HepG2 (cell line): ENCODE measurements around the gene RIPK3. TPM values are rescaled to one million over a fixed set of nuclear protein-coding genes. Genes with fewer than 3 reads are reported as not detected.

ENCODE experiments used
- CREM ChIP-seq, 2 experiments: sonication (generic) in 1 of 2; formaldehyde crosslinking in 1 of 2; IDR thresholded peaks; 2 replicates each; pipeline versions ENCODE4 v1.4.0 to v1.6.1; 2016 to 2020; ENCODE audit warnings: antibody characterized with exemption in 1 of 2, mild to moderate bottlenecking in 1 of 2, missing genetic modification reagents in 1 of 2
- HHEX ChIP-seq: IDR thresholded peaks from 2 replicates; pipeline ENCODE4 v1.6.1; 2016; ENCODE audit warnings: control low read depth
- HNRNPK ChIP-seq: fragments of 200-400 bp; formaldehyde crosslinking; IDR thresholded peaks from 2 replicates; pipeline ENCODE4 v1.6.1; 2018; ENCODE audit warnings: low read length, low read depth, moderate library complexity, mild to moderate bottlenecking; ENCODE audit not compliant: poor library complexity, severe bottlenecking
- MAFG ChIP-seq: sonication (generic); formaldehyde crosslinking; IDR thresholded peaks from 2 replicates; pipeline ENCODE4 v1.5.1; 2020; ENCODE audit warnings: mild to moderate bottlenecking, missing genetic modification reagents
- MAFK ChIP-seq, 2 experiments: IDR thresholded peaks in 1 of 2; conservative IDR thresholded peaks in 1 of 2; 2 replicates each; pipeline ENCODE4 v1.6.1; 2011; ENCODE audit warnings: improper control_type of control experiment in 2 of 2, low read length in 2 of 2
- MED8 ChIP-seq: sonication (generic); formaldehyde crosslinking; IDR thresholded peaks from 2 replicates; pipeline ENCODE4 v1.8.1; 2023; ENCODE audit warnings: mild to moderate bottlenecking, missing genetic modification reagents; ENCODE audit not compliant: insufficient replicate concordance
- MYC ChIP-seq: sonication (generic); formaldehyde crosslinking; IDR thresholded peaks from 2 replicates; pipeline ENCODE4 v1.9.0; 2021; ENCODE audit warnings: missing genetic modification reagents, borderline replicate concordance
- NFKBIZ ChIP-seq: IDR thresholded peaks from 2 replicates; pipeline ENCODE4 v1.6.1; 2018; ENCODE audit warnings: missing genetic modification reagents, missing compliant biosample characterization
- POLR2A ChIP-seq, 2 experiments: IDR thresholded peaks; 2 replicates each; pipeline ENCODE4 v1.6.1; 2011; ENCODE audit warnings: low read depth in 2 of 2, low read length in 2 of 2, mild to moderate bottlenecking in 1 of 2, moderate library complexity in 1 of 2; ENCODE audit not compliant: insufficient read depth in 1 of 2
- SMYD3 ChIP-seq: sonication (generic); formaldehyde crosslinking; IDR thresholded peaks from 2 replicates; pipeline ENCODE4 v1.8.1; 2023; ENCODE audit warnings: mild to moderate bottlenecking, missing genetic modification reagents
- SPEN ChIP-seq: sonication (generic); formaldehyde crosslinking; IDR thresholded peaks from 2 replicates; pipeline ENCODE4 v1.5.1; 2020; ENCODE audit warnings: low read depth, mild to moderate bottlenecking, missing genetic modification reagents
- ZBTB7B ChIP-seq: sonication (generic); formaldehyde crosslinking; IDR thresholded peaks from 2 replicates; pipeline ENCODE4 v1.4.0; 2020; ENCODE audit warnings: missing genetic modification reagents
- ZIK1 ChIP-seq: sonication (generic); formaldehyde crosslinking; IDR thresholded peaks from 2 replicates; pipeline ENCODE4 v1.5.0; 2020; ENCODE audit warnings: mild to moderate bottlenecking, low read depth, missing genetic modification reagents, borderline replicate concordance
- ZNF564 ChIP-seq: sonication (generic); formaldehyde crosslinking; IDR thresholded peaks from 2 replicates; pipeline ENCODE4 v1.8.1; 2023; ENCODE audit warnings: mild to moderate bottlenecking, missing genetic modification reagents
- polyA plus RNA-seq, 8 experiments: library from polyadenylated mRNA; depleted of rRNA in 3 of 8; stranded (reverse) in 7 of 8; unstranded in 1 of 8; fragments of >200 nt; fragmentation: Illumina TruSeq in 4 of 8; extraction: Trizol in 4 of 8; gene quantifications; 2 replicates each; pipeline versions ENCODE4 v1.2.1 to v1.2.3, GENCODE V29; 2011 to 2016; ENCODE audit warnings: low read depth in 4 of 8, missing spikeins in 1 of 8, mixed read lengths in 1 of 8; ENCODE audit not compliant: insufficient read depth in 1 of 8
- total RNA-seq, 5 experiments: library from RNA; depleted of rRNA; stranded (reverse); fragments of >200 nt; fragmentation: Illumina TruSeq; extraction: Trizol; gene quantifications; 2 replicates each; pipeline ENCODE4 v1.2.3, GENCODE V29; 2016; ENCODE audit warnings: low read depth in 1 of 5
- TF ChIP-seq, protein P1 (sequence below): sonication (generic); formaldehyde crosslinking; IDR thresholded peaks from 2 replicates; pipeline ENCODE4 v1.9.0; 2021; ENCODE audit warnings: missing genetic modification reagents, borderline replicate concordance
- TF ChIP-seq, protein P2 (sequence below): sonication (generic); formaldehyde crosslinking; IDR thresholded peaks from 2 replicates; pipeline ENCODE4 v1.5.0; 2020; ENCODE audit warnings: mild to moderate bottlenecking, missing genetic modification reagents
- TF ChIP-seq, protein P3 (sequence below): sonication (generic); formaldehyde crosslinking; IDR thresholded peaks from 2 replicates; pipeline ENCODE4 v1.4.0; 2020; ENCODE audit warnings: mild to moderate bottlenecking, missing genetic modification reagents
- TF ChIP-seq, protein P4 (sequence below): sonication (generic); formaldehyde crosslinking; IDR thresholded peaks from 2 replicates; pipeline ENCODE4 v1.4.0; 2020; ENCODE audit warnings: missing genetic modification reagents, mild to moderate bottlenecking, borderline replicate concordance
- TF ChIP-seq, protein P5 (sequence below): sonication (generic); formaldehyde crosslinking; IDR thresholded peaks from 2 replicates; pipeline ENCODE4 v1.8.0; 2022; ENCODE audit warnings: mild to moderate bottlenecking, missing genetic modification reagents
- TF ChIP-seq, protein P6 (sequence below): sonication (generic); formaldehyde crosslinking; IDR thresholded peaks from 2 replicates; pipeline ENCODE4 v1.4.0; 2020; ENCODE audit warnings: mild to moderate bottlenecking, missing genetic modification reagents

The RIPK3 gene
- total and polyA plus RNA-seq, 2 of the 13 experiments (the other 11 are each of a cell fraction or from before 2014, with no cell fraction given): not detected

DNA sequence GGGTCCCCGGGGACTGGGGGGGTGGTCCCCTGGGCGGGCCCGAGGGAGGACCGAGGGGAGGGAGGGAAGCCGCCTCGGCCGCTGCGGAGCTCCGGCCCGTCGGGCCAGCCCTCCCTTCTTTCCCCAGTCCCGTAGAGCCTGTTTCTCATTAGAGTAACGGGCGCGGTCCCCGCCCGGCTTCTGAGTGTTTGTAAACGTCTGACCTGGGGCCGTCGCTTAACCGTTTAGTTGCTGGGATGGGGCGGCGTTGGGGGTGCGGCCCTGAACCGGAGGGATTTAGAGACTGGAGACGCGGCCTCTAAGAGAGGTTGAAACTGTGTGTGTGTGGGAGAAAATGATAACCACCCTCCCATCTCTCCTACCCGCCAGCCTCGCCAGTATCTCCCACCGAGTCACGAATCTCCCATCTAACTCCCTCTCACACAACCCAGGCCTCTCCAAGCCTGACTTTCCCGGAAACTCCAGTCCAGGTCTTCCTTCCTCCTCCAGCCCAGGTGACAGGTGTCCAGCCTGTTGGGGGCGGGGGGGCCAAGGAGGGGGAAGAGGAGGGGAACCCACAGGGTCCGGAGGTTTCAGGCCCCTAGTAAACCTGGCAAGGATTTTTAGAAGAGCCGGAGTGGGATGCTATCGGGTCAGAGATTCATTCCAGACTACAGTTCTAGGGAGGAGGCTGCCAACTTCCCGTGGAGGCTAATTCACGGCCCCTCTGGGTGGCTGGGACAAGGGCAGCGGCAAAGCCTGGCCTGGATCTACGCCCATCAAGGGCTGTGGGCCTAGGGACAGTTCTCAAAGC lies 27.1 kb upstream of the RIPK3 start (continued):
- TF ChIP-seq, protein P1, sequence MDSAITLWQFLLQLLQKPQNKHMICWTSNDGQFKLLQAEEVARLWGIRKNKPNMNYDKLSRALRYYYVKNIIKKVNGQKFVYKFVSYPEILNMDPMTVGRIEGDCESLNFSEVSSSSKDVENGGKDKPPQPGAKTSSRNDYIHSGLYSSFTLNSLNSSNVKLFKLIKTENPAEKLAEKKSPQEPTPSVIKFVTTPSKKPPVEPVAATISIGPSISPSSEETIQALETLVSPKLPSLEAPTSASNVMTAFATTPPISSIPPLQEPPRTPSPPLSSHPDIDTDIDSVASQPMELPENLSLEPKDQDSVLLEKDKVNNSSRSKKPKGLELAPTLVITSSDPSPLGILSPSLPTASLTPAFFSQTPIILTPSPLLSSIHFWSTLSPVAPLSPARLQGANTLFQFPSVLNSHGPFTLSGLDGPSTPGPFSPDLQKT (CRISPR knock-in tag): no peak
- TF ChIP-seq HNRNPK (peak; percentile 41), NFKBIZ (CRISPR knock-in tag) (0 out of 2 replicates have a peak, but pooled peaks have one; percentile 27), SMYD3 (0 out of 2 replicates have a peak, but pooled peaks have one; percentile 37), ZBTB7B (CRISPR knock-in tag) (peak; percentile 49; the same call in 1 of the 2 replicates), MED8 (no peak), MYC (peak; percentile 62; the same call in 1 of the 2 replicates), ZIK1 (CRISPR knock-in tag) (peak; percentile 72; the same call in 1 of the 2 replicates), MAFK (conservative IDR thresholded peaks at IDR 0.05 in 1 of 2, IDR thresholded peaks at IDR 0.05 in 1 of 2; ENCODE audit: low read length in 2 of 2) (no peak), ZNF564 (CRISPR knock-in tag) (0 out of 2 replicates have a peak, but pooled peaks have one; percentile 20), HHEX (CRISPR knock-in tag) (no peak), POLR2A (IDR thresholded peaks at IDR 0.05; ENCODE audit: insufficient read depth in 1 of 2, low read depth in 2 of 2, low read length in 2 of 2) (no peak), CREM (IDR thresholded peaks at IDR 0.05) (peak; percentile 53), CREM (CRISPR knock-in tag; IDR thresholded peaks at IDR 0.05) (no peak), SPEN (CRISPR knock-in tag) (no peak; the same call in none of the 2 replicates), MAFG (no peak)
- TF ChIP-seq, protein P2, sequence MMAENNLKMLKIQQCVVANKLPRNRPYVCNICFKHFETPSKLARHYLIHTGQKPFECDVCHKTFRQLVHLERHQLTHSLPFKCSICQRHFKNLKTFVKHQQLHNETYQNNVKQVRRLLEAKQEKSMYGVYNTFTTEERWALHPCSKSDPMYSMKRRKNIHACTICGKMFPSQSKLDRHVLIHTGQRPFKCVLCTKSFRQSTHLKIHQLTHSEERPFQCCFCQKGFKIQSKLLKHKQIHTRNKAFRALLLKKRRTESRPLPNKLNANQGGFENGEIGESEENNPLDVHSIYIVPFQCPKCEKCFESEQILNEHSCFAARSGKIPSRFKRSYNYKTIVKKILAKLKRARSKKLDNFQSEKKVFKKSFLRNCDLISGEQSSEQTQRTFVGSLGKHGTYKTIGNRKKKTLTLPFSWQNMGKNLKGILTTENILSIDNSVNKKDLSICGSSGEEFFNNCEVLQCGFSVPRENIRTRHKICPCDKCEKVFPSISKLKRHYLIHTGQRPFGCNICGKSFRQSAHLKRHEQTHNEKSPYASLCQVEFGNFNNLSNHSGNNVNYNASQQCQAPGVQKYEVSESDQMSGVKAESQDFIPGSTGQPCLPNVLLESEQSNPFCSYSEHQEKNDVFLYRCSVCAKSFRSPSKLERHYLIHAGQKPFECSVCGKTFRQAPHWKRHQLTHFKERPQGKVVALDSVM (CRISPR knock-in tag): peak; percentile 74
- TF ChIP-seq, protein P3, sequence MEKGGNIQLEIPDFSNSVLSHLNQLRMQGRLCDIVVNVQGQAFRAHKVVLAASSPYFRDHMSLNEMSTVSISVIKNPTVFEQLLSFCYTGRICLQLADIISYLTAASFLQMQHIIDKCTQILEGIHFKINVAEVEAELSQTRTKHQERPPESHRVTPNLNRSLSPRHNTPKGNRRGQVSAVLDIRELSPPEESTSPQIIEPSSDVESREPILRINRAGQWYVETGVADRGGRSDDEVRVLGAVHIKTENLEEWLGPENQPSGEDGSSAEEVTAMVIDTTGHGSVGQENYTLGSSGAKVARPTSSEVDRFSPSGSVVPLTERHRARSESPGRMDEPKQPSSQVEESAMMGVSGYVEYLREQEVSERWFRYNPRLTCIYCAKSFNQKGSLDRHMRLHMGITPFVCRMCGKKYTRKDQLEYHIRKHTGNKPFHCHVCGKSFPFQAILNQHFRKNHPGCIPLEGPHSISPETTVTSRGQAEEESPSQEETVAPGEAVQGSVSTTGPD: no peak
- TF ChIP-seq, protein P4, sequence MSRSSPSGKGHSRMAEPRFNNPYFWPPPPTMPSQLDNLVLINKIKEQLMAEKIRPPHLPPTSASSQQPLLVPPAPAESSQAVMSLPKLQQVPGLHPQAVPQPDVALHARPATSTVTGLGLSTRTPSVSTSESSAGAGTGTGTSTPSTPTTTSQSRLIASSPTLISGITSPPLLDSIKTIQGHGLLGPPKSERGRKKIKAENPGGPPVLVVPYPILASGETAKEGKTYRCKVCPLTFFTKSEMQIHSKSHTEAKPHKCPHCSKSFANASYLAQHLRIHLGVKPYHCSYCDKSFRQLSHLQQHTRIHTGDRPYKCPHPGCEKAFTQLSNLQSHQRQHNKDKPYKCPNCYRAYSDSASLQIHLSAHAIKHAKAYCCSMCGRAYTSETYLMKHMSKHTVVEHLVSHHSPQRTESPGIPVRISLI (CRISPR knock-in tag): no peak; the same call in none of the 2 replicates
- TF ChIP-seq, protein P5, sequence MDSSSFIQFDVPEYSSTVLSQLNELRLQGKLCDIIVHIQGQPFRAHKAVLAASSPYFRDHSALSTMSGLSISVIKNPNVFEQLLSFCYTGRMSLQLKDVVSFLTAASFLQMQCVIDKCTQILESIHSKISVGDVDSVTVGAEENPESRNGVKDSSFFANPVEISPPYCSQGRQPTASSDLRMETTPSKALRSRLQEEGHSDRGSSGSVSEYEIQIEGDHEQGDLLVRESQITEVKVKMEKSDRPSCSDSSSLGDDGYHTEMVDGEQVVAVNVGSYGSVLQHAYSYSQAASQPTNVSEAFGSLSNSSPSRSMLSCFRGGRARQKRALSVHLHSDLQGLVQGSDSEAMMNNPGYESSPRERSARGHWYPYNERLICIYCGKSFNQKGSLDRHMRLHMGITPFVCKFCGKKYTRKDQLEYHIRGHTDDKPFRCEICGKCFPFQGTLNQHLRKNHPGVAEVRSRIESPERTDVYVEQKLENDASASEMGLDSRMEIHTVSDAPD (CRISPR knock-in tag): peak; percentile 83; the same call in 1 of the 2 replicates
- TF ChIP-seq, protein P6, sequence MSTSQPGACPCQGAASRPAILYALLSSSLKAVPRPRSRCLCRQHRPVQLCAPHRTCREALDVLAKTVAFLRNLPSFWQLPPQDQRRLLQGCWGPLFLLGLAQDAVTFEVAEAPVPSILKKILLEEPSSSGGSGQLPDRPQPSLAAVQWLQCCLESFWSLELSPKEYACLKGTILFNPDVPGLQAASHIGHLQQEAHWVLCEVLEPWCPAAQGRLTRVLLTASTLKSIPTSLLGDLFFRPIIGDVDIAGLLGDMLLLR (CRISPR knock-in tag): 0 out of 2 replicates have a peak, but pooled peaks have one; percentile 30
